GM19023 (cell line): Measurements from ENCODE around the gene TMEM255B.

Experiments used
- ATAC-seq: cut with Tn5 transposase; IDR thresholded peaks from one replicate; pipeline ENCODE4 v1.9.1; 2021; ENCODE audit warnings: mild to moderate bottlenecking, moderate library complexity; ENCODE audit not compliant: unreplicated experiment

The TMEM255B gene

DNA sequence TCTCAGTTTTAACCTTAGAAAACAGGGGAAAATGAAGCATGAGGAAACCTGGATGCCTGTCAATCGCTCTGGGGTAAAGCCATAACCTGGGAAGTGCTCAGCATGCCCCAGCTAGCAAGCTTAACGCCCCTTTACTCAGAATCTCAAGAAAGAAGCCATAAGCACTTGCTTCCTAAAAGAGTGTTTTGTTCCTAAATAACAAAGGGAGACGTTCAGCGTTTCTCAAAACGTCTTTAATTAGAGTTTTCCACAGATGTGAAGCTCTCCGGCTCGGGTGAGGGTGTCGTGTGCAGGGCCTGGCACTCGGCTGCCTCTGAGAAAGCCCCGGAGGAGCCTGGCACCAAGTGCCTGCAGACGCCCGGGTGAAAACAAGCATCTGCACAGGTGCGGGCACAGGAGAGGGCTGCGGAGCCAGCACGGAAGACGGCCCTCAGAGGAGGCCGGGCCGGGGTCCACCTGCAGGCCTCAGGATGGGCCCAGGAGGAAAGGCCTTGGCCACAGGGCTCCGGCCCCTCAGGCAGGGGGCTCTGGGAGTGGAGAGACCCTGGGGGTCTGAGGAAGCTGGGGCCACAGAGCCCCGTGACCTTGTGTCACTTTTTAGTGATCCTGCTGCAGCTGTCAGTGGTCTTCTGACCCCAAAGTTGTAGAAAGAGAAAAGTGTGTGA lies 98.6 kb downstream of the TMEM255B start:
- no peak for ATAC-seq

DNA sequence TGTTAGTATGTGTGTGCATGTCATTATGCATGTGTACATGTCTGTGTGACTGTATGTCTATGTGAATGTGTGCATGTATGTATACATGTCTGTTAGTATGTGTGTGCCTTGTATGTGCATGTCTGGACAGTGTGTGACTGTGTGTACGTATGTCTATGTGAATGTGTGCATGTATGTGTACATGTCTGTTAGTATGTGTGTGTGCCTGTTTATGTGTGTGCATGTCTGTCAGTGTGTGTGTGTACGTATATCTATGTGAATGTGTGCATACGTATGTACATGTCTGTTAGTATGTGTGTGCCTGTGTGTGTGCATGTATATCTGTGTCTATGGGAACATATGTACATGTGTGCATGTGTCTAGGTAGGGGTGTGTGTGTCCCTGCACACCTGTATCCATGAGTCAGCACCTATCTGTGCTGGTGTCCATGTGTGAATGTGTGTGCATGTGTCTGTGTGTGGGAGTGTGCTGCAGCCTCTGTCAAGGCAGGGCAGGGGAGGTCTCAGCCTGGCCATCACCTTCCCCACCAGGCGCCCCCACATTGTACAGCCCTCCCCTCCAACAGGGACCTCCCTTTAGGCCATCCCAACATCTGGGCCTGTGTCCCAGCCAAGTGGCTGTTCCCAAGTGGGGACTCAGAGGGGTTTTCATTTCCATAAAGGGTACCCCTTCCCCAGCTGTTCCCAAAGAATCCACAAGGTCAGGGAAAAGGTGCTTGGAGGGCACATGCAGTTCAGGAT lies 100.5 kb downstream of the TMEM255B start:
- ATAC-seq = no peak

DNA sequence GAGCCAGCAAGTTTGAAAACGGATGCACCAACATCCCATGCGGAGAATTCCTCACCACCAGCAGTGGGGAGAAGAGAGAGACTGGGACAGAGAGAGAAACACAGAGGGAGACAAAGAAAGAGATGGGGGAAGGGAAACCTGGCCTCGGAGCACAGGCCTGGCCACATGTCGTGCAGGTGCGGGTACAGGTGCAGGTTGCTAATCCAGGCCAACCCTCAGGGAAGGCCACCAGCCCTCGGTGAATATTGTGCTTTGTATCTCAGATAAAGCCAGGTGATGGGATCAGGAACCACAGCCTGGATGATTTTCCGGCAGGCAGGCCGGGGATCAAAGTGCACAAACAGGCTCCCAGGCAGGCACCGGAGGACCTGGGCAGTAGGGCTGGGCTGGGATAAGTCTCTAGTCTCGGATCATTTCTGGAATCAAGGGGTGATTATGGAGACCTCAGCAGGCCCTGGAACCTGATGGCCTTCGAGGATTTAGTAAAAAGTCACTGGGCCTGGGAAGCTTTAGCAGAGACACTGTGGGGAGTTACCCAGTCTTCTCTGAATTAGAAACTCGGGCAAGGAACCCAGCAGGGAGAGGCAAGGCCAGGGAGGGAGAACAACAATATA lies 101.1 kb downstream of the TMEM255B start:
- no peak for ATAC-seq

DNA sequence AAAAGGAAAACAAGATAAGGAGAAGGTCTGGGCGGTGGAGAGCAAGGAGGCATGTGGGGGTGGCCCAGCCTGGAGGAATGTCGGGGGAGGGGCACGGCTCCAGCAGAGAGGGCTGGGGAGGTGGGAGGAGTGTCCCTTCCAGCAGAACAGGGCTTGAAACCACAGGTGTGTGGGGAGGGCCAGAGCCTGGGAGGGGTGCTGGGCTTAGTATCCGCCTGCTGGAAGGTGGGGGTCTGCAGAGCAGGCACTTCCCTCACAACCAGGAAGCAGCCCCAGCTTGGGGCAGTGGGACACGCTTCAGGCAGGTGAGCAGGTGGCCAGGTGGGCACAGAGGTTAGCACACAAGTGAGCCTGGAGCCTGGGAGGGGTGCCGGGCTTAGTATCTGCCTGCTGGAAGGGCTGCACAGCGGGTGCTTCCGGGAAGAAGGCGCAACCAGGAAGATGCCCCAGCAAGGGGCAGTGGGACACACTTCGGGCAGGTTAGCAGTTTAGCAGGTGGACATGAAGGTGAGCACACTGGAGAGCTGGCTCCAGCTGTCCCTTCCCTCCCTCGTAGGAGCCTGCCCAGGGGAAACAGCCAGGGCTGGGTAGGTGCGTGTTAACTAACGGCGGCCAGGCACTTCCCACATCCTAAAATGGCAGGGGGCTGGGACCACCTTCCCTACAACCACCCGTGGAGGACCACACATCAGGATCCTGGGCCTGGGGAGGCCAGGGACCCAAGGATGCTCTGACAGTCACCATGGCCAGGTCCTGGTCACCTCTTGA lies 101.8 kb downstream of the TMEM255B start:
- ATAC-seq = no peak

DNA sequence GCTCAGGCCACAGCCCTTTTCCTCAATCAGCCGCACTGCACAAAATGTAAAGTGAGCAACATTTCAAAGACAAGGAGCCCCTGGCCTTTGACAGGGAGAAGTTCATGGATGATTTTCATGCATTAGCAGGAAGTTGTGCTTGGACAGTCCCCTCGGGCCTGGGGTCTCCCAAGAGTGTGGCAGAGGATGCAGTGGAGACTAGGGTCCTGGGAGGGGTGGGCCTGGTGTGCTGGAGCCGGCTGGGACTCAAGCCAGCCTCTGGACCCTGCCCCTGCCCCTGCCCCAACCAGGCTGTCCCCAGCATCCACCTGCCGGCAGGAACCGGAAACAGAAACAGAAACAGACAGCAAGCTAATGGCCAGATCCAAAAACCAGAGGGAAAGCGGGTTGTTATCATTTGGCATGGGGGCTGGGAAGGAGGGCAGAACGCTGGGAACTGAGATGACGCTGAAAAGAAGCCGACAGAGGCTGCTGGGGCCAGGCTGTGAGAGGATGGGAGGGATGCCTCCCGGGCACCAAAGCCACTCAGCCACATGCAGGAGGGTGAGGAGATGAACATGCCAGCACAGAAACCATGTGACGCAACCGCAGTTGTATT lies 102.5 kb downstream of the TMEM255B start:
- no peak for ATAC-seq

DNA sequence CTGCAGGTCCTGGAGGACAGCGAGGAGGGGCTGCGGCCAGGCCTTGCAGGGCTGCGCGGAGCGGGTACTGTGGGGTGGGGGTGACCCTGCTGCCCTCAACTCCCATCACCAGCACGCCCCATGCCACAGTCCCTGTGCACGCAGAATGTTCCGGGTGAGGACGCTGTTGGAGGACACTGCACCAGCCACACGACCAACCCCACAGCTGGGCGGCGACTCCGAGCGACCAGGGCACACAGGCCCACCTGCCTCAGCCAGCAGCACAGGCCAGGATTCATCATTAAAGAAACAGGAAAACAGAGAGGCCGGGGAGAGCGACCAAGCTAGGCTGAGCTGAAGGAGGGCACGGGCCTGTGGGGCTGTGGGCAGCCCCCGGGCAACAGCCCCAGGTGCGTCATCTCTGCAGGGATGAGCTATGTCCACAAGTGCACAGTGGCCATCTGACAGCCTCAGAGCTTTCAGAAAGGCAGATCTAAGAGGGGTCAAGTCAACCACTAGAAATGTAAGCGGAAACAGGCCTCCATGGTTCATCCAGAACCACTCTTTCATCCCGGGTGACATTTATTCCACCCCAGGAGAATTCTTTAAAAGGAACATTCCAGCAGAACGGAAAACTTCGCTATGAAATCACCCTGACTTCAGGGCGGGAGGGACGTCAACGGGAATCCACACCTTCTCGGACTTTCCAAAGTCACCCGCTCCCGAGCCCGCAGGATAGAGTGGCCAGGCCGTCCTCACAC lies 103.3 kb downstream of the TMEM255B start:
- no peak for ATAC-seq

DNA sequence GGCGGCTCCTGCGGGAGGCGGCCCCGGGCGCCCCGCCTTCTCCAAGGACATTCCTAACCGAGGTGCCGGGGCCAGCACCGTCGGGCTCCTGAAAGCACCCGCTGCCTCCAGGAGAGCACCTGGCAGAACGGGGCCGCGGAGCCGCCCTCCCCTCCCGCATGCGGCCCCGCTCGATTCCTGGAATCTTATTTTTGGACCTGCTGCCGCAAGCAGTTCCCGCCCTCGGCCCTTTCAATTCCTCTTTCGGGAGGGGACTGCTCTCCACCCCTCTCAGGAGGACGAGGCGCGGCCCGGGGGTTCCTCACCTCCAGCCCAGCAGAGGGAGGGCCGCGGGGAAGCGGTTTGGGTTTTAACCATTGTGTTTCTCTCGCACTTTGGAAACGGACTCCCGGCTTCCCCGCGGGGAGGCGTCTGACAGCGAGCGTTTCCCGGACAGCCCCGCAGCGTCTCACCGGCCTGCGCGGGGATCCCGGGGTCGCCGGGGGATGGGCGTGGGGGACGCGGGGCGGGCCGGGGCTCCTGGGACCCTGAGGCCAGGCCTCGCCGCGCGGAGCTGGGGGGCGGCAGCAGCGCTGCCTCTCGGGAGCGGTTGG lies 104.0 kb downstream of the TMEM255B start:
- ATAC-seq = no peak

DNA sequence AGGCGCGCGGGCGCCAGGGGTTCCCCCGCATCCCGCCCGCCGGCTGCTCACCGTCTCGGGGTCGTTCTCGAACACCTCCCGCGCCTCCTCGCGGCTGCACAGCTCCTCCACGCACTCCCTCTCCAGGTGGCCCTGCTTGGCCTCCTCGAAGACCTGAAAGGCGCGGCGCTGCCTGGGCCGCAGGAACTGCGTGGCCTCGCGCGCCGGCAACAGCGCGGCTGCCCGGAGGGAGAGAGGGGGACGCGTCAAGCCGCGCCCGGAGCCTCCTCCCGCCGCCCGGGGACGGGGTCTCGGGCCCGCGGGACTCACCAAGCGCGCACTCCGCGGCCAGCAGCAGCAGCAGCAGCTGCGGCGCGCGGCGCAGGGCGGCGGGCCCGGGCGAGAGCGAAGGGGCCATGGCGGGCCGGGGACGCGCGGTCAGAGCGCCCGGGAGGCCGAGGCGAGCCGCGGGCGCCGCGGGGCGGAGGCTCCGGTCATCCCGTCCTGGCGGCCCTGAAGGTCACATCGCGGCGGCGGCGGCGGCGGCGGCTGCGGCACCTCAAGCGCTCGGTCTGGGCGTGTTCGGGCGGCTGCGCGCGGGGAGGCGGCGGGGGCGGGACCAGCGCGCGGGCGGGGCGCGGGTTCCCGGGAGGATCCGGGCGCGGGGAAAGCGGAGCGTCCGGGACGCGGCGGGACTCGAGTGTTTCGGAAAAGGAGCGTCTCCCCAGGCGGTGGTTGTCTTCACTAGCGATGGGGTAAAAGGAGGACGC lies 104.7 kb downstream of the TMEM255B start, which contains the start of gene GAS6:
Gene GAS6 (minus strand): TSS at position 553 of the 749 bp plus-strand sequence. CDS start 156 bp downstream, at position 397.
- ATAC-seq = no peak

DNA sequence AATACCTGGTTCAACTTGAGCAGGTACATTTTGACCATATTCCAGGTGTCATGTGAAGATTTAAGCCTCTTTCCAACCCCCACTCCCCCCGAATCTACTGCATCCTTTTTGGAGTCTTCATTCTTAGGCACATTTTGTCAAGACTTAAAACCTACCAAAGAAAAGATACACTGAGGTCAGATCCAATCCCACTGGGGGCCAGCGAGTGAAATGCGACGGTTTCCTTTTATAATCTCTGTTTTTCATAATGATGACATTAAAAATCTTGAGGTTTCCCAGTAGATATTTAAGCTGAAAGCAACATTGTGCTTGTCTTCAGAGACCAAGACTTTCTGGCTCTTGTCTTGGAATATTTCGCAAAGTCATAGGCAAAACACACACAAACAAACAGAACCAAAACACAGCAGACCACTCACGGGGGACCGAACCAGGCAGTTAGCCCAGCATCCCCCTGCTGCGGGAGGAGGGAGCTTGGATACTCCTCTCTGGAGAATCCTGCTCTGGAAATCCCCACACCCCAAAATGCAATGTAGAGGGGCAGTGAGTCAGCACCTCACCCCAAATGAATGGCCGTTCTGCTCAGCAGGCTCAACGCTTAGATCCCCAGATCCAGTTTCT lies 105.4 kb downstream of the TMEM255B start:
- no peak for ATAC-seq

DNA sequence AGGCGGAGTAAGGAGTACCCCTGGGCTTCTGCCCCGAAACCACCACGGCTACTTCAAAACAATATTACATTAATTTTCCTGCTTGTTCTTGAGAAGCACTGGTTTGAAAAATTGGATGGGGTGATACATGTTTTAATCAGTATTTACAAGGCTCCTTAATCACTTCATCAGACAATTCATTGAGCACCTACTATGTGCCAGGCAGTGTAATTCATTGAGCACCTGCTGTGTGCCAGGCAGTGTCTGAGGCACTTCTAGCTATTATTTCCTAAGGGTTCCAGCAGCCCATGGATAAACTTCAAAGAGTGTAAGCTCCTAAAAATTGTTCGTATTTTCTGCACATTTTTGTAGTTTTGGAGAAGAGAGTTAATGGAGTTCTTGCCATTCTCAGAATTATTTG lies 106.4 kb downstream of the TMEM255B start:
- ATAC-seq = no peak
